ENCODE measurements around the gene KAZN.

Gene KAZN

DNA sequence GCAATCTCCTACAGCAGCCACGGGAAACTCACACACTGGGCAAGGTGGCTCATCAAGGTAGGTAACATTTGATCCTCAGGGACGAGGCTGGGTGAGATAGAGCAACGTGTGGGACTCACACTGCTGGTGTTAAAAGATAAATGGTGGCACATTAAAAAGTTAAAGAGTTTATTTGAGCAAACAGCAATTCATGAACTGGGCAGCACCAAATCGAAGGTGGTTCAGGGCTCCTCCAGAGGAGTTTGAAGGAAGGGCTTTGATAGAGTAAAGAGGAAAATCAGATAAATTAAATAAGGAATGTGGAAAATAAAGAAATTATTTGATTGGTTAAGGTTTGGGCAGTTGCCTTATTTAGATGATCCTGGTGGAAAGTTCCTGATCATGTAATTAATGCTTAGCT, 531.5 kb downstream of the KAZN start:
- Histone ChIP-seq H3F3A (ENCODE audit: insufficient read depth, low read length) (no peaks in the 10 kb centered on the region), H3K9me2 (ENCODE audit: low read depth, low read length) (no peaks in the 10 kb centered on the region), H3K4me3 (ENCODE audit: low read depth, low read length, poor library complexity, severe bottlenecking) (no peak overlapping the region), H3K4me2 (ENCODE audit: low read length) (no peak overlapping the region), H3K27me3 (ENCODE audit: insufficient read depth, low read length) (0 out of 2 replicates have a peak, but pooled peaks cover 6% of the 10 kb centered on the region), H2AFZ (ENCODE audit: low read length) (no peak overlapping the region), H3K9me3 (ENCODE audit: low read length) (no peaks in the 10 kb centered on the region), H3K79me2 (ENCODE audit: insufficient read depth, low read length) (no peaks in the 10 kb centered on the region), H3K36me3 (ENCODE audit: insufficient read depth, low read length) (no peaks in the 10 kb centered on the region), H3K27ac (ENCODE audit: low read depth, low read length, poor library complexity, severe bottlenecking) (no peak overlapping the region), H4K20me1 (ENCODE audit: insufficient read depth, low read length) (no peaks in the 10 kb centered on the region), H3K4me1 (ENCODE audit: insufficient read depth, low read length, severe bottlenecking) (no peaks in the 10 kb centered on the region), H3K9ac (ENCODE audit: low read length) (no peak overlapping the region)
- TF ChIP-seq, protein P1, sequence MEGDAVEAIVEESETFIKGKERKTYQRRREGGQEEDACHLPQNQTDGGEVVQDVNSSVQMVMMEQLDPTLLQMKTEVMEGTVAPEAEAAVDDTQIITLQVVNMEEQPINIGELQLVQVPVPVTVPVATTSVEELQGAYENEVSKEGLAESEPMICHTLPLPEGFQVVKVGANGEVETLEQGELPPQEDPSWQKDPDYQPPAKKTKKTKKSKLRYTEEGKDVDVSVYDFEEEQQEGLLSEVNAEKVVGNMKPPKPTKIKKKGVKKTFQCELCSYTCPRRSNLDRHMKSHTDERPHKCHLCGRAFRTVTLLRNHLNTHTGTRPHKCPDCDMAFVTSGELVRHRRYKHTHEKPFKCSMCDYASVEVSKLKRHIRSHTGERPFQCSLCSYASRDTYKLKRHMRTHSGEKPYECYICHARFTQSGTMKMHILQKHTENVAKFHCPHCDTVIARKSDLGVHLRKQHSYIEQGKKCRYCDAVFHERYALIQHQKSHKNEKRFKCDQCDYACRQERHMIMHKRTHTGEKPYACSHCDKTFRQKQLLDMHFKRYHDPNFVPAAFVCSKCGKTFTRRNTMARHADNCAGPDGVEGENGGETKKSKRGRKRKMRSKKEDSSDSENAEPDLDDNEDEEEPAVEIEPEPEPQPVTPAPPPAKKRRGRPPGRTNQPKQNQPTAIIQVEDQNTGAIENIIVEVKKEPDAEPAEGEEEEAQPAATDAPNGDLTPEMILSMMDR (IDR thresholded peaks at IDR 0.05; ENCODE audit: low read length) = no peak
- TF ChIP-seq EZH2 (IDR thresholded peaks at IDR 0.05; ENCODE audit: borderline replicate concordance, low read length) = no peak

DNA sequence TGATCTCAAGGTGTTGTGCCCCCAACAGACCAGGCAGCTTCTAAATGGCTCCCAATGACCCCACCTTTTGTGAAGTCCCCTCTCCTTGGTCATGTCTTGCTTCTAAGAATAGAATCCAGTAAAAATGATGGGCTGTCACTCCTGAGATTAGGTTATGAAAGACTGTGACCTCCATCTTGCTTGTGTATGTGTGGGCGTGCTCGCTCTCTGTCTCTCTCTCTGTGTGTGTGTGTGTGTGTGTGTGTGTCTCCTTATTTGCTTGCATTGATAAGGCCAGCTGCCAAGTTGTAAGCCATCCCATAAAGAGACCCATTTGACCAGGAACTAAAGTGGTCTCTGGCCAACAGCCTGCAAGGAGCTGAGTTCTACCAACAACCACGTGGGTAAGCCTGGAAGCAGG, 532.1 kb downstream of the KAZN start:
- TF ChIP-seq EZH2 (IDR thresholded peaks at IDR 0.05; ENCODE audit: borderline replicate concordance, low read length) = no peak
- TF ChIP-seq, protein P1 (IDR thresholded peaks at IDR 0.05; ENCODE audit: low read length) = no peak
- H3K9me3 ChIP-seq (ENCODE audit: low read length) = no peaks in the 10 kb centered on the region
- no peak overlapping the region for H3K4me2 ChIP-seq (ENCODE audit: low read length)
- H3K27me3 ChIP-seq (ENCODE audit: insufficient read depth, low read length) = 0 out of 2 replicates have a peak, but pooled peaks cover 6% of the 10 kb centered on the region
- no peaks in the 10 kb centered on the region for H3K36me3 ChIP-seq (ENCODE audit: insufficient read depth, low read length)
- no peak overlapping the region for H3K9ac ChIP-seq (ENCODE audit: low read length)
- H2AFZ ChIP-seq (ENCODE audit: low read length) = no peak overlapping the region
- H4K20me1 ChIP-seq (ENCODE audit: insufficient read depth, low read length) = no peaks in the 10 kb centered on the region
- no peaks in the 10 kb centered on the region for H3K9me2 ChIP-seq (ENCODE audit: low read depth, low read length)
- no peaks in the 10 kb centered on the region for H3F3A ChIP-seq (ENCODE audit: insufficient read depth, low read length)
- H3K4me1 ChIP-seq (ENCODE audit: insufficient read depth, low read length, severe bottlenecking) = no peaks in the 10 kb centered on the region
- no peak overlapping the region for H3K4me3 ChIP-seq (ENCODE audit: low read depth, low read length, poor library complexity, severe bottlenecking)
- no peak overlapping the region for H3K27ac ChIP-seq (ENCODE audit: low read depth, low read length, poor library complexity, severe bottlenecking)
- no peaks in the 10 kb centered on the region for H3K79me2 ChIP-seq (ENCODE audit: insufficient read depth, low read length)

GRCh38 chr1:15132965-15133364, 534.5 kb downstream of the KAZN start:
- Histone ChIP-seq H3K4me1 (ENCODE audit: insufficient read depth, low read length, severe bottlenecking) (no peaks in the 10 kb centered on the region), H3K79me2 (ENCODE audit: insufficient read depth, low read length) (no peaks in the 10 kb centered on the region), H3K4me3 (ENCODE audit: low read depth, low read length, poor library complexity, severe bottlenecking) (no peak overlapping the region), H3K27me3 (ENCODE audit: insufficient read depth, low read length) (0 out of 2 replicates have a peak, but pooled peaks cover 6% of the 10 kb centered on the region), H4K20me1 (ENCODE audit: insufficient read depth, low read length) (no peaks in the 10 kb centered on the region), H3F3A (ENCODE audit: insufficient read depth, low read length) (no peaks in the 10 kb centered on the region), H3K27ac (ENCODE audit: low read depth, low read length, poor library complexity, severe bottlenecking) (no peak overlapping the region), H3K36me3 (ENCODE audit: insufficient read depth, low read length) (no peaks in the 10 kb centered on the region), H3K9me2 (ENCODE audit: low read depth, low read length) (no peaks in the 10 kb centered on the region), H3K9me3 (ENCODE audit: low read length) (no peaks in the 10 kb centered on the region), H2AFZ (ENCODE audit: low read length) (no peak overlapping the region), H3K4me2 (ENCODE audit: low read length) (no peak overlapping the region), H3K9ac (ENCODE audit: low read length) (no peak overlapping the region)
- no peak for TF ChIP-seq EZH2 (IDR thresholded peaks at IDR 0.05; ENCODE audit: borderline replicate concordance, low read length)
- TF ChIP-seq, protein P1 (IDR thresholded peaks at IDR 0.05; ENCODE audit: low read length) = no peak
